Osteoblast (primary cell): Measurements from ENCODE around the gene SLC25A39. TPM values are rescaled to one million over a fixed set of nuclear protein-coding genes. Genes with fewer than 3 reads are reported as not detected.

Source experiments
- DNase-seq: peaks from one replicate; pipeline ENCODE4 v3.0.0; 2011; ENCODE audit warnings: low spot score, mixed read lengths; ENCODE audit not compliant: insufficient read length; ENCODE audit errors: missing footprints
- H2AFZ ChIP-seq: 2 replicates; pipeline ENCODE4 v1.6.0; 2011; ENCODE audit warnings: mild to moderate bottlenecking, low read length
- H3K27ac ChIP-seq: 2 replicates; pipeline ENCODE4 v1.5.1; 2011; ENCODE audit warnings: mild to moderate bottlenecking, low read depth, low read length, moderate library complexity
- H3K27me3 ChIP-seq: 2 replicates; pipeline ENCODE4 v1.6.0; 2012; ENCODE audit warnings: mild to moderate bottlenecking, control low read depth, inconsistent platforms, low read length, moderate library complexity; ENCODE audit not compliant: insufficient read depth
- H3K36me3 ChIP-seq: 2 replicates; pipeline ENCODE4 v1.5.1; 2011; ENCODE audit warnings: mild to moderate bottlenecking, low read length, control low read depth, moderate library complexity; ENCODE audit not compliant: insufficient read depth
- H3K4me1 ChIP-seq: 2 replicates; pipeline ENCODE4 v1.5.1; 2011; ENCODE audit warnings: mild to moderate bottlenecking, low read length, control low read depth, moderate library complexity; ENCODE audit not compliant: insufficient read depth
- H3K4me2 ChIP-seq: 2 replicates; pipeline ENCODE4 v1.6.0; 2011; ENCODE audit warnings: mild to moderate bottlenecking, low read length; ENCODE audit not compliant: insufficient read depth
- H3K4me3 ChIP-seq: fragments of 200-600 bp; sonication (generic); 3 replicates; pipeline ENCODE4 v1.5.1; 2012; ENCODE audit warnings: mild to moderate bottlenecking, low read length, inconsistent platforms; ENCODE audit not compliant: insufficient read depth
- H3K79me2 ChIP-seq: 2 replicates; pipeline ENCODE4 v1.6.0; 2012; ENCODE audit warnings: mild to moderate bottlenecking, low read length, control low read depth, inconsistent platforms; ENCODE audit not compliant: insufficient read depth
- H3K9me3 ChIP-seq: 2 replicates; pipeline ENCODE4 v1.5.1; 2011; ENCODE audit warnings: low read depth, low read length, control low read depth
- H4K20me1 ChIP-seq: 2 replicates; pipeline ENCODE4 v1.6.0; 2012; ENCODE audit warnings: mild to moderate bottlenecking, low read length, control low read depth; ENCODE audit not compliant: insufficient read depth
- CTCF ChIP-seq: IDR thresholded peaks from 2 replicates; pipeline ENCODE4 v1.5.1; 2011; ENCODE audit warnings: mild to moderate bottlenecking, low read depth, low read length, moderate library complexity; ENCODE audit errors: extremely low read depth
- total RNA-seq: library from RNA; depleted of rRNA; stranded (reverse); fragments of >200 nt; gene quantifications from 2 replicates; pipeline ENCODE4 v1.2.3, GENCODE V29; 2012

SLC25A39 gene
- total RNA-seq, 1 donor = 60.1 TPM

- no peaks in the 10 kb centered on the region for H3K79me2 ChIP-seq
- TF ChIP-seq CTCF = no peak
- H3K27ac ChIP-seq = no peak overlapping the region
- H3K9me3 ChIP-seq = no peaks in the 10 kb centered on the region
- no peak overlapping the region for H3K4me3 ChIP-seq
- H3K4me1 ChIP-seq = no peaks in the 10 kb centered on the region
- H3K36me3 ChIP-seq = no peaks in the 10 kb centered on the region
- no peak overlapping the region for H3K4me2 ChIP-seq
- no peak for DNase-seq
- H3K27me3 ChIP-seq = no peaks in the 10 kb centered on the region
- no peak overlapping the region for H2AFZ ChIP-seq
- H4K20me1 ChIP-seq = no peaks in the 10 kb centered on the region
Observed at GRCh38 chr17:44287651-44288050, 37.0 kb downstream of the SLC25A39 start.

GRCh38 chr17:44284024-44284400 lies 40.6 kb downstream of the SLC25A39 start:
- no peak for TF ChIP-seq CTCF
- no peaks in the 10 kb centered on the region for H3K36me3 ChIP-seq
- DNase-seq = no peak
- no peaks in the 10 kb centered on the region for H4K20me1 ChIP-seq
- H3K27ac ChIP-seq = no peak overlapping the region
- H3K9me3 ChIP-seq = no peaks in the 10 kb centered on the region
- no peak overlapping the region for H3K4me2 ChIP-seq
- peaks cover 12% of the 10 kb centered on the region for H3K4me1 ChIP-seq
- no peak overlapping the region for H2AFZ ChIP-seq
- H3K79me2 ChIP-seq = no peaks in the 10 kb centered on the region
- no peak overlapping the region for H3K4me3 ChIP-seq
- H3K27me3 ChIP-seq = no peaks in the 10 kb centered on the region

DNA sequence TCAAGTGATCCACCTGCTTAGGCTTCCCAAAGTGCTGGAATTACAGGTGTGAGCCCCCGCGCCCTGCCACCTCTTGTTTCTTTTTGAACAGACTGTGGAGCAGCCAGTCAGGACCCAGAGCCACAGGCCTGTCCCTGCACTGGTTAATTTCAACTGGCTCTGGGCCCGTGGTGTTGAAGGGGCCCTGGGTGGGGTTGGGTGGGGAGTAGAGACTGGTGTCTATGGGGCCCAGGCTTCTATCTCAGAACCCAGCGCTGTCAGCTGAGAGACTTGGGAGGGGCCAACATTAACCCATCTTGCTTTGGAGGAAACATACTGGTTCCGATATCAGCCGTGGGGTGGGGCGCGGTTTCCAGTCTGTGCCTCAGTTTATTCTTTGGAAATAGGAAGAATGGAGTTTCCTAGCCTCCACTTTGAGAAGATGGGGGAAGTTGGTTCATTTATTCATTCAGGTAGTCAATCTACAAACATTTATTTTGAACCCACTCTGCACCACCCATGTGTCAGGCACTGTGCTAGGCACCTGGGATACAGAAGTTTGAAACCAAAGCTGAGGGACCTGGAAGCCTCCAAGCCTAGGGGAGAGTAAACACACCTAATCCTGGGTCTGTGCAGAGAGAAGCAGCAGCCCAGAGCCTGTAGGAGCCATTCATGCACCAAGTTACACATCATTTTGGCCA lies 41.1 kb downstream of the SLC25A39 start:
- H3K36me3 ChIP-seq = no peaks in the 10 kb centered on the region
- peaks cover 12% of the 10 kb centered on the region for H3K4me1 ChIP-seq
- no peak for DNase-seq
- H3K9me3 ChIP-seq = no peaks in the 10 kb centered on the region
- no peaks in the 10 kb centered on the region for H3K79me2 ChIP-seq
- TF ChIP-seq CTCF = no peak
- H3K27me3 ChIP-seq = no peaks in the 10 kb centered on the region
- no peak overlapping the region for H3K27ac ChIP-seq
- no peaks in the 10 kb centered on the region for H4K20me1 ChIP-seq
- H3K4me3 ChIP-seq = no peak overlapping the region
- no peak overlapping the region for H2AFZ ChIP-seq
- no peak overlapping the region for H3K4me2 ChIP-seq

- Histone ChIP-seq H3K4me1 (peaks cover 12% of the 10 kb centered on the region), H3K4me2 (no peak overlapping the region), H3K4me3 (no peak overlapping the region), H3K79me2 (no peaks in the 10 kb centered on the region), H3K27me3 (no peaks in the 10 kb centered on the region), H3K36me3 (no peaks in the 10 kb centered on the region), H3K27ac (no peak overlapping the region), H3K9me3 (no peaks in the 10 kb centered on the region), H2AFZ (no peak overlapping the region), H4K20me1 (no peaks in the 10 kb centered on the region)
- no peak for TF ChIP-seq CTCF
- DNase-seq = no peak
Observed at GRCh38 chr17:44282264-44282663, 42.4 kb downstream of the SLC25A39 start.
